ENCODE measurements around the gene DNAJB2. TPM values are rescaled to one million over a fixed set of nuclear protein-coding genes. Genes with fewer than 3 reads are reported as not detected.
A peak's percentile ranks its signal among the peaks of the same experiment; 100 is the strongest.
"Not testable (repeated sequence)": the region's sequence is repeated elsewhere in the genome, so short reads cannot be mapped to it uniquely, and the experiment has no call there.

Gene DNAJB2
- polyA plus RNA-seq, 4 donors: 73.3 to 89.5 (median 76.2) TPM

DNA sequence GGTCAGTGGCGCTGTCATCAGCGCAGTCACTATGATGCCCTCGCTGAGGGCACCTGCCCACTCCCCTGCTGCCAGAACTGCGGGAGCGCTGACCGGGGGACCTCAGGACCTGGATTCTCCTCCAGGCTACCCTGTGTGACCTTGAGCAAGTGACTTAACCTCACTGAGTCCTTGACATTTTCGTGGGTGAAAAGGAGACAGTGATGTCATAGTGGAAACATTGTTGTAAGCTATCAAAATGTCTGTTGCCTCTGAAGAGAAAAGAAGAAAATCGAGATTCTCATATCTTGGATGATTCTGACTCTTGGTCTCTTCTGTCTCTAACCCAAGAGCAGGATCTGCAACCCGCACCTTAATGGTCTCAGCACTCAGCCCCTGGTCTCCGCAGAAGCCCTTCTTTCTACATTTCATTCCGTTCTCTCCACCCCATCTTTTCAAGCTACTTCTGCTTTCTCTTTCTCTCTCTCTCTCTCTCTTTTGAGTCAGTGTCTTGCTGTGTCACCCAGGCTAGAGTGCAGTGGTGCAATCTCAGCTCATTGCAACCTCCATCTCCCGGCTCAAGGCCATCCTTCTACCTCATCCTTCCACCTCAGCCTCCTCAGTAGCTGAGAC, 24.5 kb upstream of the DNAJB2 start:
- DNase-seq (ENCODE audit: low read depth in 4 of 4, low spot score in 3 of 4): no peak

DNA sequence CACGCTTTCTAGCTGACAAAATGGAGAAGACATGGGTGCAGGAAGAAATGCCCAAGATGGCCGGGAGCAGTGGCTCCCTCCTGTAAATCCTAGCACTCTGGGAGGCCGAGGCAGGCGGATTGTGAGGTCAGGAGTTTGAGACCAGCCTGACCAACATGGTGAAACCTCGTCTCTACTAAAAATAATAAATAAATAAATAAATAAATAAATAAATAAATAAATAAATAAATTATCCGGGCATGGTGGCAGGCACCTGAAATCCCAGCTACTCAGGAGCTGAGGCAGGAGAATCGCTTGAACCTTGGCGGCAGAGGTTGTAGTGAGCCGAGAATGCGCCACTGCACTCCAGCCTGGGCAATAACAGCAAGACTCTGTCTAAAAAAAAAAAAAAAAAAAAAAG, 20.2 kb upstream of the DNAJB2 start:
- not testable (repeated sequence) for DNase-seq (ENCODE audit: low read depth in 4 of 4, low spot score in 3 of 4)

DNA sequence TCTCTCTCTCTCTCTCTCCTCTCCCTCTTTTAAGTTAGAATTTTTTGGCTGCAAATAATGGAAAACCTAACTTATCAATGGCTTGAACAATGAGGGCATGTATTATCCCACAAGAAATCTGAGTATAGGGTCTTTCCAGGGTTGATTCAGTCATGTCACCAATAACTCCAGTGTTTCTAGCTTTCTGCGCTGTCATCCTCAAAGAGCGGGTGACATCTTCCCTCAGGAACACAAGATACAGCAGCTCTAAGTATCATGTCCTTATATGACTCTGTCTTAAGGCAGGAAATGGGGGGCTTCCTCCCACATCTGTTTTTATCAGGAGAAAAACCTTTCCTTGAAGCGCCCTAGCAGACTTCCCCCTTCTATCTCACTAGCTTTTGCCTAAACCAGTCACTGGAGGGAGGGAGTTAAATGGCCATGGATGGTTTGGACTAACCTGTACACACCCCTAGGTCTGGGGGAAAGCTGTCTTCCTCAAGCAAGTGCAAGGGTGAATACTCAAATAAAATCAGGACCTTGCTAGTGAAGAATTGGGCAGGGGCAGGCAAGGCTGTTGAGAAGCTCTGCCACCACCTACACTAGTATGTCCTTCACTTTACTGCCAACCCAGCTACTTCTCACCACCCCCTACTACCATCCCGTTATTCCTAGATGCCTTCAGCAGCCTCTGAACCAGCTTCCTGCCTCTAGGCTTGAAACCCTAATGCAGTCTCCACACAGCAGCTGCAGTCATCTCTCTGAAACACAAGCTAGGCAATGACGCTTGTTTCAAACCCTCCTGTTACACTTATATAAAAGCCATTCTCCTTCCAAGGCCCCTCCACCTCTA, 17.9 kb upstream of the DNAJB2 start:
- no peak for DNase-seq (ENCODE audit: low read depth in 4 of 4, low spot score in 3 of 4)

DNA sequence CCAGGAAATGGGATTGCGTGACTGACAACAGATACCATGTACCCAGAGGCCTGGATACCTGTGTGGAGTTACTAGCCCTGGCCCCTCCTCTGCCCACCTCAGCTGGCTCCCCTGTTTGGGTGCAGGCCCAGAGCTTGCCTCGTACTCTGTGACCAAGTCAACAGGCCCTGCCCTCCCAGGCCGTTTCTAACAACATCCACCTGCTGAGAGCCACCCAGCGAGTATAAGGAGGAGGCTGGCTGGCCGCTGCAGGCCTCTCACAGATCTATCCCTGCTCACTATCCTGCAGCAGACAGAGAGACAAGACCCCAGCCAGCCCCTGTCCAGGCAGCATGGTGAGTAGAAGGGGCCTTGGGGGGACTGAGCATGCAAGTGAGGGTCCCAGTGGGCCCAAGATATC, 12.9 kb upstream of the DNAJB2 start:
- DNase-seq (ENCODE audit: low read depth in 4 of 4, low spot score in 3 of 4): no peak

DNA sequence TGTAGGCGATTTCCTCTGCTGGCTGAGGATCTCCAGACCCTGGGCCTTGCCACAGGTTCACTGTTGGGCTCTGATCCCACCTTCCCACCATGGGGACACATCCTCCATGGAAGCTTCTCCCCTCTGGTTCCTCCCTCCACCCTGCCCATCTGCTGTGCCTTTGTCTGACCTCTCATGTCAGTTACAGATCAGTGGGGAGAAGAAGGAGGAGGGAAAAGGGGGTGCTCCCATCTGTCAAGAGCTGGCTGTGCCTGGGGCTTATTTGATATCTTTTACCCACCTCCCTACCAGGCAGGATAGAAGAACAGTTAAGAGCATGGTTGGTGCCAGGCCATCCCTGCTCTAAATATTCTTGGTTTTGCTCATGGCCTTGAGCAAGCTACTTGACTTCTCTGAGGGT, 12.3 kb upstream of the DNAJB2 start:
- no peak for DNase-seq (ENCODE audit: low read depth in 4 of 4, low spot score in 3 of 4)

DNA sequence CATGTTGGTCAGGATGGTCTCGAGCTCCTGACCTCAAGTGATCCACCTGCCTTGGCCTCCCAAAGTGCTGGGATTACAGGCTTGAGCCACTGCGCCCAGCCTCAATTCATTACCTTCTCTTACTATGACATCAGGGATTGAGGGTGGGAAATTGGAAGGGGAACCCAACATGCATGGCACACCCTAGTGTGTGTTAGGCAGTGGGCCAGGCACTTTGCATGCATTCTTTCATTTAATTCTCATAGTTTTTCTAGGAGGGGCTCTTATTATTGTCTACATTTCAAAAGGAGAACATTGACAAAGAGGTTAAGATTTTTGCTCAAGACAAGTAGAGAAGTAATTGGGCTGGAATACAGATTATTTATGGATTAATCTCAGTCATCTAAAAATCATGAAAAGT, 10.9 kb upstream of the DNAJB2 start:
- no peak for DNase-seq (ENCODE audit: low read depth in 4 of 4, low spot score in 3 of 4)

DNA sequence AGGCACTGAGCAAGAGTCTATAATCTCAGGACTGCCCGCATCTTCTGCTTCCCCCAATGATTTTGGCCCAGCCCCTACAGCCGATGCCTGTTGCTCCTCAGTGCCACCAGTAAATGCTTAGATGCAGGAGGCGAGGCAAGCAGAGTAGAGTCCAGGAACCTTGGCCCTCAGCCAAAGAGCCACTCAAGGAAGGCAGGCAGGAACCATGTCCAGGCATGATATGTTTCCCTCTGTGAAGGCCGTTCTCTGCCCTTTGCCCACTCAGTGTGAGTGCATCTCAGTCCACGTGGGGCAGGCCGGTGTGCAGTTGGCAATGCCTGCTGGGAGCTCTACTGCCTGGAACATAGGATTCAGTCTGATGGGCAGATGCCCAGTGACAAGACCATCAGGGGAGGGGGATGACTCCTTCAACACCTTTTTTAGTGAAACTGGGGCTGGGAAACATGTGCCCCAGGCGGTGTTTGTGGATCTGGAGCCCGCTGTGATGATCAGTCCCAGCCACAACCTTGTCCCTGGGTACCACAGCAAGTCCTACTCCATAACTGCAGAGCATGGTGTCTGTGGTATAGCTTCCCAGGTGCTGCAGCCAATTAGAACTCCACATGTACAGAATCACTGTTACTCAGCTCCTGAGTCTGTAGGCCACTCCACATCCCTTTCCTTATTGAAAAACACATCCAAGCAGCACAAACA, 9.7 kb upstream of the DNAJB2 start:
- DNase-seq (ENCODE audit: low read depth in 4 of 4, low spot score in 3 of 4): no peak

DNA sequence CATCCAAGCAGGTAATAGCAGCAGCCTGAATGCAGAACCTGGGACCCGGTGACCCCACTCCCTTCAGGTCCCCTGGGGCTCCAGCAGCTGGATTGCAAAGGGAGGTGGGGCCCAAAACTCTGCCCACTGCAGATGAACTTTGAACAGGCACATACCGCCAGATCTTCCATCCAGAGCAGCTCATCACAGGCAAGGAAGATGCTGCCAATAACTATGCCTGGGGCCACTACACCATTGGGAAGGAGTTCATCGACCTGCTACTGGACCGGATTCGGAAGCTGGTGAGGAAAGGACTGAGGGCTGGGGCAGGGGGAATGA, 9.2 kb upstream of the DNAJB2 start:
- DNase-seq (ENCODE audit: low read depth in 4 of 4, low spot score in 3 of 4): no peak

DNA sequence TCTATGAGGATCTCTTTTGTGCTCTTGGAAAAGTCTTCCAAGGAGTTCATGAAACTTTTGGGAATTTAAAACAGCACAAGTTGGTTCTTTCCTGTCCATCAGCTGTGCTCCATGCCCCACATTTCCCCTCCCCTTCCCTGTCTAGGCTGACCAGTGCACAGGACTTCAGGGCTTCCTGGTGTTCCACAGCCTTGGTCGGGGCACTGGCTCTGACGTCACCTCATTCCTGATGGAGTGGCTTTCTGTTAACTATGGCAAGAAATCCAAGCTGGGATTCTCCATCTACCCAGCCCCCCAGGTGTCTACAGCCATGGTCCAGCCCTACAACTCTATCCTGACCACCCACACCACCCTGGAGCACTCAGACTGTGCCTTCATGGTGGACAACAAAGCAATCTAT, 8.1 kb upstream of the DNAJB2 start:
- no peak for DNase-seq (ENCODE audit: low read depth in 4 of 4, low spot score in 3 of 4)

DNA sequence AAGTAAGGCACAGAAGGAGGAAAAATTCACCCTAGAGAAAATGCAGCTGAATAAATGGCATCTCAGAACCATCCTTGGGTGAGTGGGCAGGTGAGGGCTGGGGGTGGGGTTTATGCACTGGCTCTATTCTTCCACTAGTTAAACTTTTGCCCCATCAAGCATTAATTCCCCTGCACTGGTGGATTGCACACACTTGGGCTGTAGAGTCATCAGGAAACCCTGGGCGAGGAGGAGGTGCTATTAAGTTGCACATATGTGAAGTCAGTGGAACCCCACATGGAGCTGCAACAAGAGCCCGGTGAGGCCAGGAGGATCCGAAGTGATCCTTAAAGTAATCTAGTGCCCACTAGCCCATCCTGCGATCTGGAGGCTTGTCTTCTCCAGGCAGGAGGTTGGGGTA, 6.8 kb upstream of the DNAJB2 start:
- DNase-seq (ENCODE audit: low read depth in 4 of 4, low spot score in 3 of 4): no peak

DNA sequence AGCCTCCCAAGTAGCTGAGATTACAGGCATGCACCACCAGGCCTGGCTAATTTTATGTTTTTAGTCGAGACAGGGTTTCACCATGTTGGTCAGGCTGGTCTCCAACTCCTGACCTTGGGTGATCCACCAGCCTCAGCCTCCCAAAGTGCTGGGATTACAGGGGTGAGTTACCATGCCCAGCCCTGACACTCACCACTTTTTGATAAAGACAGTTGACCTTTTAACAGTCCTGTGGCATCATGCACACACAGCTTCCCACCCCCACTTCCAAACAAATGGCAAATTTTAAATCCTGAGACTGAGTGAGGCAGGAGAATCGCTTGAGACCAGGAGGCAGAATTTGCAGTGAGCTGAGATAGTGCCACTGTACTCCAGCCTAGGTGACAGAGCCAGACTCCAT, 6.2 kb upstream of the DNAJB2 start:
- DNase-seq (ENCODE audit: low read depth in 4 of 4, low spot score in 3 of 4): no peak

DNA sequence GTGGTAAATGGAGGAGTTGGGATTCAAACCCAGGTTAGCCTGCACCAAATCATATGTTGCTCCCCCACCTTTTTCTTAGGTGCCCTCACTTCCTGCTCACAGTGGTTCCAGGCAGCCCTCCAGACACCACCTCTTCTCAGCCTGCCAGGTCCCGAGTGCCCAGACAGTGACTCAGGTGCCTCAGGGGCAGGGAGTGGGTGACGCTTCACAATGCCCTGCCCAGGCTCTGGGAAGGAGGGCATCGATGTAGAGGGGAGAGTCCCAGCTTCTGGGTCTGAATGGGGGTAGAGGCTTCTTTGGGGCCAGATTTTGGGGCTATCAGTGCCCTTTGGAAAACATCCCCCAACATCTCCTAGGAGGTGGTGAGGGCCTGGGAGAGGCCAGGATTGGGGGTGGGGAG, 5.2 kb upstream of the DNAJB2 start:
- no peak for DNase-seq (ENCODE audit: low read depth in 4 of 4, low spot score in 3 of 4)

DNA sequence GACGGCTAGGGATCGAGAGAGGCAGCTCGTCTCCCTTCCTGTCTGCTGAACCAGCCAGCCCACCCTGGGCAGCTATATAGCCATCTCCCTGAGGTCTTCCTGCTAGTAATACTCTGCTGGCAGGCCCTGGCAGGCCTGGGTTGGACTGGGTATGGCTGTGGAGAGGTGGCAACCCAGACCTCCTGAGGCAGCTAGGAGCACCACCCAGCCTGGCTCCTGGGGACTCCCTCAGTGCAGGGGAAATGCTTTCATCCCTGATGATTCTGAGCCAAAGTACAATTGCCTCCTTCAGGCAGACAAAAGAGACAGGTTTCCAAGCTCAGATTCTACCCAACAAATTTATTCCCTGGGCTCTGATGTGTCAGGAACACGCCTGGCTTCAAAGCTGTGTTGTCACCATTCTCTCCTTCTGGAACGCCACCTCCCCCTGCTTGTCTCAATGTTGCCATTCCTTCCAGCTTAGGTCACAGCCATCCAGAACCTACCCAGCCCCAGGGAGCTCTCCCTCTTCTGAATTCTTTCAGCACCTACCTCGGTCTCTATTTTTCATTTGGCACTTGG, 4.7 kb upstream of the DNAJB2 start:
- DNase-seq (ENCODE audit: low read depth in 4 of 4, low spot score in 3 of 4): no peak

DNA sequence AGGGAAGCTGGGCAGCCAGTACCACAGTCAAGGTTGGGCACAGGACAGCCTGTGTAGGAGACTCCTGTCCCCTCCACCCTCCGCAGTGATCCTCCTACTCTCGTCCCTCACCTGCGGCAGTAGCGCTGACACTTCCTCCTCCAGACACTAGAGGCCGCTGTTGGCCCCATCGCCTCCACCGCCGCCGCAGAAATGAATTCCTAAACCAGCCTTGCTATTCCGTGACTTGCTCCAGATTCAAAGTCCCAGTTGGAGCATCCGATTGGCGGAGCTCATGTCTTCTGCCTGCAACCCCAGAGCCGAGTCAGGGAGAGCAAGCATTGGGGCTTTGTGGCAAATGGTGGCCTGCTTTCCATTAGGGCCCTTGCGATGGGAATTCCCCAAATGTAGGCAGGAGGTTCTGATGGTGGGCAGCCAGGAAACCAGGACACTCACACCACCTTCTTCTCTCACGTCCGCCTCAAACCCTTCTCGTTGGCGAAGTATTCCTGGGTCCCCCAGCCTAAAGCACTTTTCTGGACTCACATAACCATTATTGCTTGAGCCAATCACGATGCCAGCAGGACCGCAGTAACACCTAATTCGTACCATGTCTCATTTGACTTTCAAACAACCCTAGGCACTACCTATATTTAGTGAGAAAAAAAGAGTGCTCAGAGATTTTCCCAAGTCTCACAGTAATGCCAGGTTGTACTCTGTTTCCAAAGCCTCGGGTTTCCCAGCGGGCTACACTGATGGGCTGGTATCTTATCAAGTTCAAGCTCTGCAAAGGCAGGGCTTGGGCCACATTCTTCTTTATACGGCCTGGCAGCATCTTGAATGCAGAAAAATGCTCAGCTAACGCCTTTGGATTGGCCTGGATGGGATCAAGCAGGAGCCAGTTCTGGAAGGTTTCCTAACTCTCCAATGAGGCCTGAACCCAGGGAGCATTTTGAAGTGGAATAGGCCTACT, 1.2 kb upstream of the DNAJB2 start:
- peak in 1 of 4 donors; percentile 77 for DNase-seq (ENCODE audit: low read depth in 4 of 4, low spot score in 3 of 4)

DNA sequence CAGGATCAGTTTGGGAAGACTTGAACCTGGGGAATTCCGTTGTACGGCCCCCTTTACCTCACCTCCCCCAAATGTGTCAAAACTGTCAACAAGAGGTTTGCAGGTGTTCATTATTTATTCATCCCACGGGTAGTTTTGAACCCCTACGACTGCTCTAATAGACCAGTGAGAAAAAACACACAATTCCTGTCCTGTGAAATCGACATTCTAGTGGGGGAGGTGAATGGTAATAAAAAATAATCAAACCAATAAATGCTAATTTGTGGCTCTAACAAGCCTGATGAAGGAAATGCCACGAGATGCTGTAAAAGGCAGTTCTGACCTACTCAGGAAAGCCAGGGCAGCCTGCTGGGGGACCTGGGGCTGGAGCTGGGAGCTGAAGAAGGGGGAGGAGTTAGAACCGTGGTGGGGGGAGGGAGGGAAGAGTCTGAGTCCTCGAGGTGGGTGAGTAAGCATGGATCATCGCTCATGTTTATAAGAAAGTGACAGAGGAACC, 463 bp upstream of the DNAJB2 start:
- no peak for DNase-seq (ENCODE audit: low read depth in 4 of 4, low spot score in 3 of 4)

DNA sequence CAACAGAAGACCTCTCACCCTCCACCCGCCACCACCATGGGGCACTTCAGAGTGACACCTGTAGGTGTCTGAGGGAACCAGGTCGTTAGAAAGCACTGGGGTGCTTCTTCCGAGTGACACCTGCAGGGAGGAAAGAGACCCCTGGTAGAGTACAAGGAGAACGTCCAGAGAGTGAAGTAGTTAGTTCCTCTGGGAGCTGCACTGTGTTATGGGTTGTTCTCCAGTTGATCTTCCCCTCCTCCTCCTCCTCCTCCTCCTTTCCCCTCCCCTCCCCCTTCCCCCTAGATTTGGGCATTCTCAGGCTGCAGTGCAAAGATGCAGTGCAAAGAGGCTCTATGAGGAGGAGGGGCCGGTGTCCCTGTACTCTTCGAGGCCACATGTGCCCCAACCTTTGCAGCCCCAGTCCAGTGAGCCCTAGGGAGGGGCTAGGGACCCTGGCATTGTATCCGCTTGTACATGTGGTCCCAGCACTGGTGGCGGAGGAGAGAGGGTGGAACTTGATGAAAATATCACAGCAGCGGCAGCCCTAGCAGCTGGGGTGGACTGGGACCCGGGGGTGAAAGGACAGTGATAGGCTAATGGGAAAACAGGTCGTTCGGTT, 850 bp downstream of the DNAJB2 start:
- DNase-seq (ENCODE audit: low read depth in 4 of 4, low spot score in 3 of 4): no peak

DNA sequence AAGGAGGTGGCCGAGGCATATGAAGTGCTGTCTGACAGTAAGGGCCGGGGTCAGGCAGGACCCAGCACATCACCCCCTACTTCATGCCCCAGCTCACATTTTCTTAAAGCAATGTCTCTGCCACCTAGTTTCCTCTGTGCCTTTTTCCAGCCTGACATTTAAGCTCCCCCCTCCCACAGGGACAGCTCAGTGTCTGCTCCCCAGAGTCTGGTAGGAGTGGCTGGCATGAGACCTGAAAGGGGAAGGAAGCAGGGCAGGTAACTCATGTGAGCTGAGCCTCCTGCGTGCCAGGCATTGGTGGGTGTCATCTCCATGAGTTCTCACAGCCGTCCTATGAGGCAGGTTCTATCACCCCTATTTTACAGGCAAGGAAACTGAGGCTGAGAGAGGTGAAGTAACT, 1.5 kb downstream of the DNAJB2 start:
- no peak for DNase-seq (ENCODE audit: low read depth in 4 of 4, low spot score in 3 of 4)

DNA sequence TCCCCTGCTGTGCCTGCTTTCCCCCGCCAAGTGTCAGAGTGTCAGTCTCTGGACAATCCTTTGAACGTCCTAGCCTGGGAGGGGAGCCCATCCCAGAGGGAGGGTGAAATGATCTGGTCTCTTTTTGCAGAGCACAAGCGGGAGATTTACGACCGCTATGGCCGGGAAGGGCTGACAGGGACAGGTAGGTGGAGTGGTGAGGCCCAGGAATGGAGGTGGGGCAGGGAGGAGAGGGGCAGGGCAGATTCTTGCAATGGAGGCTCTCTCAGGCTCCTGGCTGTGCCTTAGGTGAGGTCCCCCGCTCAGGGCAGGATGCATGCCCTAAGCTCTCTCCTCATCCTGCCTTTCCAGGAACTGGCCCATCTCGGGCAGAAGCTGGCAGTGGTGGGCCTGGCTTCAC, 2.4 kb downstream of the DNAJB2 start:
- DNase-seq (ENCODE audit: low read depth in 4 of 4, low spot score in 3 of 4): no peak

DNA sequence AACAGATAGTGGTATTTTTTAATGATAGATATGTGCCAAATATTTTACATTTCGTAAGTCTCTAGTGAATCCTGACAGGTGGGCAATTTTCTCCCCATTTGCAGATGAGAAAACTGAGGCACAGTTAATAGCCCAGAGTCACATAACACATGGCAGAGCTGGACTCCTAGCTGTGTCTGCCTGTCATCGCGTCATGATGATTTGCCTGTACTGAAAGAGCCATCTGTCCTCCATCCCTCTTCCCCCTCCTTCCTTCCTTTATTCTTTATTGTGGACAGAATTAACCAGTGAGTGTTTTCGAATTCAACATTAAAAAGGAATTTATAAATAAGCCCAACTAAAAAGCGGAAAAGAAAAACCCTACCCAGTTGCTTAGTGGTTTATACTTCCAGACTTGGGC, 3.2 kb downstream of the DNAJB2 start:
- DNase-seq (ENCODE audit: low read depth in 4 of 4, low spot score in 3 of 4): no peak
